ENCODE data around the gene G3BP2. TPM values are rescaled to one million over a fixed set of nuclear protein-coding genes. Genes with fewer than 3 reads are reported as not detected.

G3BP2 gene
- total and polyA plus RNA-seq, 10 of the 15 experiments (the other 5 are each of a cell fraction or from before 2014, with no cell fraction given): 22.2 to 176 (median 102) TPM

- TF ChIP-seq ZNF592 (IDR thresholded peaks at IDR 0.05) (no peak), POU2F2 (IDR thresholded peaks at IDR 0.05; ENCODE audit: borderline replicate concordance, low read depth, low read length) (no peak), MXI1 (IDR thresholded peaks at IDR 0.05; ENCODE audit: low read depth, low read length) (no peak), PKNOX1 (IDR thresholded peaks at IDR 0.05) (no peak), ATF7 (IDR thresholded peaks at IDR 0.05; ENCODE audit: low read depth) (no peak), BRCA1 (IDR thresholded peaks at IDR 0.05; ENCODE audit: low read depth, low read length) (no peak), CUX1 (IDR thresholded peaks at IDR 0.05; ENCODE audit: insufficient replicate concordance, low read depth, low read length) (no peak)
Measured at GRCh38 chr4:75718529-75718928, 45.3 kb upstream of the G3BP2 start (continued).
